Small intestine (tissue), 7 donors: ENCODE data around the gene DENND1C. TPM values are rescaled to one million over a fixed set of nuclear protein-coding genes. Genes with fewer than 3 reads are reported as not detected.

Experiments
- DNase-seq, 2 donors: peaks; one replicate each; pipeline versions ENCODE4 v3.0.0 to v3.0.0-alpha.2; 2013
- FAIRE-seq: peaks from 2 replicates; lab custom pipeline; 2012; peaks lifted over from hg19 to GRCh38; lab: Jason Lieb, UNC
- H3K27ac ChIP-seq, 3 donors: one replicate each; pipeline ENCODE4 v1.5.1; 2013; ENCODE audit warnings: low read length in 2 of 3, mild to moderate bottlenecking in 2 of 3, control low read depth in 1 of 3, inconsistent platforms in 1 of 3, low read depth in 1 of 3, moderate library complexity in 1 of 3
- H3K27me3 ChIP-seq, 3 donors: one replicate each; pipeline ENCODE4 v1.6.1; 2013; ENCODE audit warnings: low read length in 3 of 3, inconsistent platforms in 1 of 3; ENCODE audit not compliant: control insufficient read depth in 3 of 3, insufficient read depth in 3 of 3
- H3K36me3 ChIP-seq, 3 donors: one replicate each; pipeline ENCODE4 v1.6.1; 2013; ENCODE audit warnings: low read length in 3 of 3, inconsistent platforms in 1 of 3, low read depth in 1 of 3, mild to moderate bottlenecking in 1 of 3, moderate library complexity in 1 of 3; ENCODE audit not compliant: control insufficient read depth in 3 of 3, insufficient read depth in 2 of 3
- H3K4me1 ChIP-seq, 3 donors: one replicate each; pipeline ENCODE4 v1.6.1; 2013; ENCODE audit warnings: low read length in 2 of 3, inconsistent platforms in 1 of 3, low read depth in 1 of 3, mild to moderate bottlenecking in 1 of 3, moderate library complexity in 1 of 3; ENCODE audit not compliant: control insufficient read depth in 3 of 3, insufficient read depth in 2 of 3
- H3K4me3 ChIP-seq, 3 donors: one replicate each; pipeline ENCODE4 v1.5.1; 2013; ENCODE audit warnings: low read length in 3 of 3, control low read depth in 1 of 3, inconsistent platforms in 1 of 3, low read depth in 1 of 3, mild to moderate bottlenecking in 1 of 3, moderate library complexity in 1 of 3
- H3K9me3 ChIP-seq, 2 donors: one replicate each; pipeline ENCODE4 v1.6.1; 2013; ENCODE audit warnings: low read depth in 1 of 2, low read length in 1 of 2; ENCODE audit not compliant: control insufficient read depth in 2 of 2, insufficient read depth in 1 of 2
- WGBS, 3 donors: extraction: QIAGEN DNeasy Blood & Tissue Kit; methylation state at CpG; one replicate each; pipeline ENCODE4 v1.1.7; 2013; 5-methylcytosine and 5-hydroxymethylcytosine counted together
- polyA plus RNA-seq, 4 donors: library from polyadenylated mRNA; stranded (reverse) in 3 of 4; unstranded in 1 of 4; fragments of 200-250 nt in 3 of 4; fragments of 120-200 nt in 1 of 4; gene quantifications; one replicate each; pipeline versions ENCODE4 v1.2.1 to v1.2.3, GENCODE V29; 2013
- donor health status: healthy with polysubstance abuse.
- donor health status: control.
- donor health status: control.
- donor health status: Bipolar disorder and iron deficiency.
- donor health status: healthy.

DENND1C gene
- polyA plus RNA-seq, 4 donors, result 4.0 to 48.7 (median 9.6) TPM

GRCh38 chr19:6476896-6477431 lies 4.6 kb downstream of the DENND1C start:
- H3K27me3 ChIP-seq, result peaks cover 0 to 2% (median 0%) of the 10 kb centered on the region in 3 donors
- H3K4me3 ChIP-seq, result peak overlapping the region in 2 of 3 donors; percentile 27 to 41
- no peak overlapping the region for H3K27ac ChIP-seq
- peaks cover 0 to 14% of the 10 kb centered on the region in 2 donors for H3K9me3 ChIP-seq
- no peak for FAIRE-seq
- H3K4me1 ChIP-seq, result peaks cover 0 to 29% (median 0%) of the 10 kb centered on the region in 3 donors
- WGBS, 3 donors, result 34 to 42% (median 38%) methylated on average over 18 to 29 of the region's 29 CpGs
- no peak for DNase-seq
- peaks cover 0 to 4% (median 0%) of the 10 kb centered on the region in 3 donors for H3K36me3 ChIP-seq

- 9 to 31% (median 28%) methylated on average over 25 to 33 of the region's 33 CpGs for WGBS, 3 donors
- H3K9me3 ChIP-seq, result peaks cover 0 to 14% of the 10 kb centered on the region in 2 donors
- peaks cover 0 to 29% (median 0%) of the 10 kb centered on the region in 3 donors for H3K4me1 ChIP-seq
- peaks cover 0 to 2% (median 0%) of the 10 kb centered on the region in 3 donors for H3K27me3 ChIP-seq
- DNase-seq, result peak; percentile 96
- H3K4me3 ChIP-seq, result peak overlapping the region in 2 of 3 donors; percentile 27 to 41
- H3K36me3 ChIP-seq, result peaks cover 0 to 4% (median 0%) of the 10 kb centered on the region in 3 donors
- peak overlapping the region in 2 of 3 donors; percentile 55 to 85 for H3K27ac ChIP-seq
- FAIRE-seq, result no peak
Measured at GRCh38 chr19:6476155-6476895, 5.3 kb downstream of the DENND1C start.

- H3K9me3 ChIP-seq, result peaks cover 0 to 14% of the 10 kb centered on the region in 2 donors
- 21 to 35% (median 22%) methylated on average over 52 of the region's 52 CpGs for WGBS, 3 donors
- peaks cover 0 to 4% (median 0%) of the 10 kb centered on the region in 3 donors for H3K36me3 ChIP-seq
- peaks cover 0 to 2% (median 0%) of the 10 kb centered on the region in 3 donors for H3K27me3 ChIP-seq
- H3K4me3 ChIP-seq, result peak overlapping the region in 2 of 3 donors; percentile 27 to 41
- peaks cover 0 to 29% (median 0%) of the 10 kb centered on the region in 3 donors for H3K4me1 ChIP-seq
- peak overlapping the region in 1 of 3 donors; percentile 85 for H3K27ac ChIP-seq
- DNase-seq (peak; percentile 48 to 64), FAIRE-seq (no peak)
Measured at GRCh38 chr19:6475321-6476108, 6.1 kb downstream of the DENND1C start.

- 14 to 46% (median 23%) methylated on average over 9 of the region's 9 CpGs for WGBS, 3 donors
- H3K27ac ChIP-seq, result peak overlapping the region in 1 of 3 donors; percentile 38
- FAIRE-seq (no peak), DNase-seq (peak; percentile 63 to 92)
- H3K36me3 ChIP-seq, result peaks cover 0 to 9% (median 0%) of the 10 kb centered on the region in 3 donors
- H3K4me1 ChIP-seq, result peaks cover 0 to 29% (median 0%) of the 10 kb centered on the region in 3 donors
- H3K4me3 ChIP-seq, result no peak overlapping the region
- peaks cover 0 to 8% of the 10 kb centered on the region in 2 donors for H3K9me3 ChIP-seq
- peaks cover 0 to 2% (median 0%) of the 10 kb centered on the region in 3 donors for H3K27me3 ChIP-seq
Measured at GRCh38 chr19:6473647-6474046, 7.9 kb downstream of the DENND1C start.

GRCh38 chr19:6472713-6473112 lies 8.9 kb downstream of the DENND1C start:
- Histone ChIP-seq H3K27ac (peak overlapping the region in 1 of 3 donors; percentile 37), H3K9me3 (peaks cover 0 to 4% of the 10 kb centered on the region in 2 donors), H3K27me3 (peaks cover 0 to 2% (median 0%) of the 10 kb centered on the region in 3 donors), H3K4me1 (peaks cover 0 to 29% (median 0%) of the 10 kb centered on the region in 3 donors), H3K4me3 (no peak overlapping the region), H3K36me3 (peaks cover 0 to 18% (median 3%) of the 10 kb centered on the region in 3 donors)
- no peak for DNase-seq
- FAIRE-seq, result no peak
- 44 to 70% (median 47%) methylated on average over 2 to 4 of the region's 4 CpGs for WGBS, 3 donors

- no peak for DNase-seq
- Histone ChIP-seq H3K9me3 (peaks cover 0 to 1% of the 10 kb centered on the region in 2 donors), H3K4me1 (peaks cover 0 to 18% (median 0%) of the 10 kb centered on the region in 3 donors), H3K36me3 (peaks cover 0 to 34% (median 7%) of the 10 kb centered on the region in 3 donors), H3K27ac (no peak overlapping the region), H3K27me3 (peaks cover 0 to 2% (median 0%) of the 10 kb centered on the region in 3 donors), H3K4me3 (no peak overlapping the region)
- WGBS, 3 donors, result 77 to 90% (median 84%) methylated on average over 14 of the region's 14 CpGs
- FAIRE-seq, result no peak
Measured at GRCh38 chr19:6471076-6471475, 10.5 kb downstream of the DENND1C start.

- no peak for FAIRE-seq
- Histone ChIP-seq H3K27me3 (no peaks in the 10 kb centered on the region), H3K4me3 (no peak overlapping the region), H3K9me3 (no peaks in the 10 kb centered on the region), H3K27ac (no peak overlapping the region), H3K4me1 (peaks cover 0 to 15% (median 0%) of the 10 kb centered on the region in 3 donors), H3K36me3 (peaks cover 0 to 42% (median 7%) of the 10 kb centered on the region in 3 donors)
- 82 to 87% (median 84%) methylated on average over 8 of the region's 8 CpGs for WGBS, 3 donors
- no peak for DNase-seq
Measured at GRCh38 chr19:6470173-6470572, 11.4 kb downstream of the DENND1C start.

- Histone ChIP-seq H3K36me3 (peaks cover 0 to 38% (median 7%) of the 10 kb centered on the region in 3 donors), H3K4me1 (peaks cover 0 to 5% (median 0%) of the 10 kb centered on the region in 3 donors), H3K27me3 (peaks cover 0 to 8% (median 0%) of the 10 kb centered on the region in 3 donors), H3K9me3 (no peaks in the 10 kb centered on the region), H3K4me3 (no peak overlapping the region), H3K27ac (no peak overlapping the region)
- FAIRE-seq (no peak), DNase-seq (no peak)
- 81 to 92% (median 86%) methylated on average over 8 of the region's 8 CpGs for WGBS, 3 donors
Measured at GRCh38 chr19:6467384-6467783, 14.2 kb downstream of the DENND1C start.
